ENCODE results near the gene KCNQ4.

KCNQ4 gene

GRCh38 chr1:40777224-40777970 lies 6.2 kb upstream of the KCNQ4 start:
- DNase-seq (ENCODE audit: low read depth, low spot score), result no peak

- no peak for DNase-seq (ENCODE audit: low read depth, low spot score)
Observed at GRCh38 chr1:40780678-40781607, 2.6 kb upstream of the KCNQ4 start.

DNA sequence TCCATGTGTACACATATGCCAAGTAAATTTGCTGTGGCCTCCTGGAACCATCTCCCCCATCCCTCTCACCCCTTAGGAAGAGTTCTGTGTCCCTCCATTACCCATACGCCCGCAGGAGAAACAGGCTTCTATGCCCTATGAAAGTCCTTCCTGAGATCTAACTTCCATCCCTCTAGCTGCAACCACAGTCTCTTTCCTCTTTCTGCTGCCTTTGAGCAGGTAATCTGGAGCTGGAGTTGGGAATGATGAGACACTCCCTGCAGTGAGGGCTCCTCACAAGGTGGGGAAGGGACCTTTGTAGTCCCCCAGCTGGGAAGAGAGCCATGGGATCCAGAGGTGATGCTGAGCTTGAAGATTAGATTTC lies 2.0 kb upstream of the KCNQ4 start:
- DNase-seq (ENCODE audit: low read depth, low spot score), result no peak

GRCh38 chr1:40782371-40782956 lies 1.1 kb upstream of the KCNQ4 start:
- no peak for DNase-seq (ENCODE audit: low read depth, low spot score)

DNA sequence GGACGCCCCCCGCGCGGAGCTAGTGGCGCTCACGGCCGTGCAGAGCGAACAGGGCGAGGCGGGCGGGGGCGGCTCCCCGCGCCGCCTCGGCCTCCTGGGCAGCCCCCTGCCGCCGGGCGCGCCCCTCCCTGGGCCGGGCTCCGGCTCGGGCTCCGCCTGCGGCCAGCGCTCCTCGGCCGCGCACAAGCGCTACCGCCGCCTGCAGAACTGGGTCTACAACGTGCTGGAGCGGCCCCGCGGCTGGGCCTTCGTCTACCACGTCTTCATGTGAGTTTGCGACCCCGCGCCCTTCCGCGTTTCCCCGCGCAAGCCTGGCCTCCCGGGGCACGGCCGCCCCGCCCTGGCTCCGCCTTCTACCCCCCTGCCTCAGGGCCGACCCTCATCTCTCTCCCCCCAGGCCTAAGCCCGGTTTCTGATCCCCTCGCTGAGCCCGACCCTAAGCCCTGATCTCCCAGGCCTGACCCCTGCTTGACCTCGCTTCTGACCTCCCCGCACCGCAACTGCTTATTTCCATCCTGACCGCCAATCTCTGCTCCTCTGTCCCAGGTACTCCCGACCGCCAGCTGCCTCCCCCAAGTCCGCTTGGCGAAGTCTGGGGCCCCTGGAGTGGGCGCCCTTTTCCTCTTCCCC lies 669 bp downstream of the KCNQ4 start:
- no peak for DNase-seq (ENCODE audit: low read depth, low spot score)

DNA sequence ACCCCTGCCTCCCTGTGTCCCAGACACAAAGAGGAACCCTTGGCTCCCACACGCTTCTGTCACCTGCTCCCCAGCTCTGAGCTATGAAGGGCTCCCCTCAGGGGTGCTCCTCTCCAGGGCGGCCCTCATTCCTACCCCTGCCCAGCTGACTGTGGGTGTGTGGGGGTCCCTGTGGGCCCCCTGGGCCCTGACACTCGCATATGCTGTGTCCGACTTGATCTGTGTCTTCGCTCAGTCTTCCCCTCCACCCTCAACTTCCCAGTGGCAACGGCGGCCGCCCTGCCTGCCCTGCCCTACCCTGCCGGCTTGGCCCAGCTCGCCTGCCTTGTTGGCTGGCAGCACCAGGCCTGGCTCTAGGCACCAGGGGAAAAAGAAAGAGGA lies 1.2 kb downstream of the KCNQ4 start:
- DNase-seq (ENCODE audit: low read depth, low spot score), result no peak

DNA sequence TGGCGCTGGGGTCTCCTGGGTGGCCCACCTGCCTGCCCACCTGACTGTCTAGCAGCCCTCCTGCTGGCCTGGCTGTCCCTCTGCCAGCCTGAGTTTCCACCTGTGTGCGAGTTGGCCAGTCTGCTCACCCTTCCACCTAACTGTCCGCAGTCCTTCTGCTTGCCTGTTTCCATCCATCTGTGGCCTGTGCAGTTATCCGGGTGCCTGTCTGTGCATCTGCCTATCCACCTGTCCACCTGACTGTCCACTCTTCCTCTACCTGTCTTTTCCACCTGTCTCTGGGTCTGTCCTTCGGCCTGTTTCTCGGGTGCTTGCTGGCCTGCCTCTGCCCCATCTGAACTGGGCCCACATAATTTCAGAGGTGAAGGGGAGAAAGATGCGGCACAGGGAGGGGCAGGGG lies 1.9 kb downstream of the KCNQ4 start:
- DNase-seq (ENCODE audit: low read depth, low spot score), result no peak

GRCh38 chr1:40786171-40786994 lies 2.8 kb downstream of the KCNQ4 start:
- DNase-seq (ENCODE audit: low read depth, low spot score), result no peak

GRCh38 chr1:40786995-40787705 lies 3.6 kb downstream of the KCNQ4 start:
- no peak for DNase-seq (ENCODE audit: low read depth, low spot score)

DNA sequence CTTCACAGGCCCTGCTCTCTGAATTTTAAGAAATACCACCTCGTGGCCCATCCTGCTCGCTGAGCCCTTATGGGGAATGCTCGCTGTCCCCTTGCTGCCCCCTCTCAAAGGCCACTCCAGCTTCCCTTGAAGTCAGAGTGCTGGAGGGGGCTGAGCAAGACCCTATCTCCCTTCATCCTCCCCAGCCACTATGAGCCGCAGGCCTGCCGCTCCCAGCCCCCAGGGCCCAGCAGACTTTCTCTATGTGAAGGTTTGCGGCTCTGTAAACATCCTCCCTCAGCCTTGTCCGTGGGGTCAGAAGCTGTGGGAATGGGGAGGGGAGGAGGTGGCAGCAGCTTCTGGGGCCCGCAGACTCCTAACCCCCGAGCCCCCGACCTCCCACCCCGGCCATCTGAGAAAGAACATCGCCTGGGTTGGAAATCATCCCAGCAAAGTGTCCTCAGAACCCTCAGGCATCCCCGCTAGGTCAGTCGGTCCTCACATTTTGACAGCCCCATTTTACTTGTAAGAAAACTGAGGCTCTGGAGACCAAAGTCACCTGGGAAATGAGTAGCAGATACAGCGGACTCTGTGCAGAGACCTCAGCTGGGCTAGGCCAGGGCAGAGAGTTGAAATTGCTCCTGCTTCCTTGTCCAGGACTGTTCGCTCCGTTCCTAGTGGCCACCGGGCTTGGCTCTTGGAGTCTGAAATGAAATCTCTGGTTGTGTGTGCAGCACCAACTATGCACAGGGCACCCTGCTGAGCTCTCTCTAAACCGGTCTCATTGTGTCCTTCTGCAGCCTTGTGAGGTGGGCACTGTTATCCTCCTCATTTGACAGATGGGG lies 4.4 kb downstream of the KCNQ4 start:
- no peak for DNase-seq (ENCODE audit: low read depth, low spot score)

DNA sequence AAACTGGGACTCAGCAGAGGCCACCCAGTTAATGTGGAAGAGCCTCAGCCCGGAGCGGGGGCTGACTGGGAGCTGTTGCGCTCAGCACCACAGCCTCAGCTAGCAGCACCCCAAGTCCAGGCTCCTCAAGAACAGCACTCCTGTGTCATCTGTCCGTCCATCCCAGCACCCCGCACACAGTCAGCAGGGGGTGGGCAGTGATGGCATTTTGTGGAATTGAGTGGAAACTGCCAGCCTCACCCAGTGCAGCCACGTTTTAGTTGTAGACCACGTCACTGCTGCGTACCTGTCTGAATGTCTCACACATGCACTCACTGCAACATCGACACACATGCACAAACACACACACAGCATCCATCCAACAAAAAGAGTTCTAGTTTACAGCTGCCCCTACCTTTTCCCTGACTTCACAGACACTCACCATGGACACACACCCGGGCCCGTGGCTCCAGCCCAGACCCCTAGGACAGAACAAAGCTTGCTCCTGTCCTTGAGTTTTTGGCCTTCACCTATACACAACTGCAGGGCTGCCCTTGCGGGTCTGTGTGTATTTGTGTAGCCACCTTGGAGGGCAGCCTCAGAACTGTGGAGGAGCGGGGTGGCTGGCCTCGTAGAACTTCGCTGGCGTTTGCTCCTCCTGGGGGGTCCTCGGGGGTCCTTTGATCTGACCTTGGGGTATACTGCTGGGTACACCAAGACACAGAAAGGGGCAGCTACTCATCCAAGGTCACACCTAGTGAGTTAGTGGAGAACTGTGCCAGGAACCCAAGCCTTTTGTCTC lies 5.2 kb downstream of the KCNQ4 start:
- DNase-seq (ENCODE audit: low read depth, low spot score), result no peak

DNA sequence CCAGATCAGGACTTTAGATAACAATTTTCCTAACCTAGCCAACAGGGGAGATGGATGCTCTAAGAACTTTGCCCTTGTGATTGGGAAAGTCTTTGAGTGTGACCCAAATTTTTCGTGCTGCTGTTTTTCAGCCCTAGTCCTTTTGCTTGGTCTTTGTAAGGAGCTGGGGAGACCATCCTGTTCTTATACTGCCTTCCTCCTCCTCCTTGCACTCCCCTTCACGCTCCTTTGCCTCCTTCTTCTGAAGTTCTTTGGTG lies 5.7 kb downstream of the KCNQ4 start:
- DNase-seq (ENCODE audit: low read depth, low spot score), result no peak

GRCh38 chr1:40789661-40790430 lies 6.3 kb downstream of the KCNQ4 start:
- no peak for DNase-seq (ENCODE audit: low read depth, low spot score)

DNA sequence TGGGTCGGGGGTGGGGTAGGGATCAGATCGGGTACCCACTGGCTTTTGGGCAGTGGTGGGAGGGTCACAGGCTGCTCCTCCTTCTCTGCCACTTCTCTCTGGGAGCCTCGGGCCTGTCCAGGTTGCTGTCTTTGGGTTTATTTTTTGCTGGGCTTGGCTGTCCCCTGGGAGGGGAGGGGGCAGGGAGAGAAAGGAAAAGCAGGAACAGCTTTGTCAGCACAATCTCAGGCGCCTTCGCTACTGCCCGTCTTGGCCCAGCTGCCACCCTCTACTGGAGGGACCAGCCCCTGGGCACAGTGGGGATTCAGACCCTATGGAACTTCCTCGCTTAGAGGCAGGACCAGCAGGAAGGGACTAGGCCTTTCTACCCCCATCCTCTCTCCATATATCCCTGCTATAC lies 8.4 kb downstream of the KCNQ4 start:
- DNase-seq (ENCODE audit: low read depth, low spot score), result no peak

- DNase-seq (ENCODE audit: low read depth, low spot score), result no peak
Observed at GRCh38 chr1:40793617-40794016, 10.0 kb downstream of the KCNQ4 start.

GRCh38 chr1:40794048-40794447 lies 10.5 kb downstream of the KCNQ4 start:
- no peak for DNase-seq (ENCODE audit: low read depth, low spot score)

GRCh38 chr1:40794974-40795715 lies 11.6 kb downstream of the KCNQ4 start:
- no peak for DNase-seq (ENCODE audit: low read depth, low spot score)
